Left ventricle myocardium superior (tissue), 1 donor: ENCODE measurements around the gene PNPLA7. TPM values are rescaled to one million over a fixed set of nuclear protein-coding genes. Genes with fewer than 3 reads are reported as not detected.
A peak's percentile ranks its signal among the peaks of the same experiment; 100 is the strongest.
"Not testable (repeated sequence)": the region's sequence is repeated elsewhere in the genome, so short reads cannot be mapped to it uniquely, and the experiment has no call there.

Experiments used
- ATAC-seq: fragments of 200-7000 bp; cut with Tn5 transposase; one replicate; pipeline ENCODE4 v1.9.1; 2020; ENCODE audit warnings: mild to moderate bottlenecking, moderate library complexity
- DNase-seq: peaks from one replicate; pipeline ENCODE4 v3.0.0-alpha.2; 2020
- intact Hi-C: fragments of 100-400 bp; cut with micrococcal nuclease; formaldehyde crosslinking; loops from one replicate; pipeline ENCODE4 v1.11.0; 2022
- total RNA-seq: library from RNA; stranded (reverse); fragmentation: NEBNext Ultra II Directional; extraction: Animal tissue kit (Norgen Biotek cat#: 25700); gene quantifications from one replicate; pipeline ENCODE4 v1.2.1, GENCODE V29; 2021
- donor health status: DM: no; HTN: yes; CAD: no; lungs with severe emphysema.

PNPLA7 gene
- total RNA-seq, 1 donor from 2014 or later, result 10.7 TPM

DNA sequence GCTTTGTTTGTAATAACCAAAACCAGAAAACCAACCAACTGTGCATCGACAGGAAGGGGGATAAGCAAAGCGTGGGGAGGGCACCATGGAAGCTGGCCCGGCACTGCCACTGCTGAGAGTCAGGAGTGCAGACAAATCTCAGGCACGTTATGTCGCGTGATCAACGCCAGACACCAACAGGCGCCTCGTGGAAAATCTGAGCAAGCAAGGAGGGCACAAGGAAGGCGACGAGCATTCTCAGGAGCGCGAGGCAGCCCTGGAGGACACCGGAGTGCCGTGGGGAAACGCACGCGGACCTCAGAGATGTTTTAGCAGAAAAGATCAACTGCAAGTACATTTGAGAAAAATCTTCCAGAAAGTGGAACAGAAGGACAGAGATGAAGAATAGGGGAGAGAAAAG lies 75.9 kb downstream of the PNPLA7 start:
- no peak for DNase-seq

GRCh38 chr9:137470785-137471184 lies 79.4 kb downstream of the PNPLA7 start:
- ATAC-seq, result no peak
- intact Hi-C loops, result no loop called here
- DNase-seq, result no peak

More for the DNA sequence above, 75.9 kb downstream of the PNPLA7 start:
- intact Hi-C loops, result no loop called here
- no peak for ATAC-seq

DNA sequence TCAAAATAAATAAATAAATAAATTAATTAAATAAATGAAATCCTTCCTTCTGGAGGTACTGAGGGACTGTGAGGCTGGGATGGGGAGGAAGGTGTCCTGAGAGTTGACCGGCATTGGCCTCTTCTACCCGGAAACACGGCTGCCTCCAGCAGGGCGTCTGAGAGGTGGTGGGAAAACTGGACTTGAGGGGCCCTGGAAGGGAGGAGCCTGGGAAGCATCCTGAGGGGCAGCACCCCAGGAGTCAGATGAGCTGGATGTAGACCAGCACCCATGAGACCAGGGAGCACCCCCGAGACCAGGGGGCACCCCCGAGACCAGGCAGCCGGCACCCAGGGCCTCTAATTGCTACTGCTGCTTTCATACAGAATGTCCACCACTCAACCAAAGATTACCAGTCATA lies 82.3 kb downstream of the PNPLA7 start:
- DNase-seq, result peak; percentile 6
- intact Hi-C loops, result no loop called here
- no peak for ATAC-seq

DNA sequence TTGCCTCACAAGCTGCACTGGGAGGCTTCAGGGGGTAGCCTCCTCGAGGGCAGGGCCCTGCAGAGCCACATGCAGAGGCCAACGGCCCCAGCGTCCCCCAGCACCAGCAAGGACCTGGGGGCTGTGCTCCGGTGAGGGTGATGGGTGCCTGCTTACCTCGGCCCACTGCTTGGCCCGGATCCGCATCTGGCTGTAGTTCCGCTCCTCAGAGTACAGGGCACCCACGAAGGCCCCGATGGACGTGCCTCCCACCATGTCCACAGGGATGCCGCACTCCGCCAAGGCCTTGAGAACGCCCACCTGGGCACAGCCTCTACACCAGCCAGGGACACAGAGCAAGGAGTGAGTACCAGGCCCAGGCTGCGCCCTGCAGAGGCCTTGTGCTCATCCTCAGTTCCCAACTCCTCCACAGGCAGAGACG lies 83.0 kb downstream of the PNPLA7 start:
- ATAC-seq, result no peak
- peak; percentile 24 for DNase-seq
- intact Hi-C loops, result no loop called here

DNA sequence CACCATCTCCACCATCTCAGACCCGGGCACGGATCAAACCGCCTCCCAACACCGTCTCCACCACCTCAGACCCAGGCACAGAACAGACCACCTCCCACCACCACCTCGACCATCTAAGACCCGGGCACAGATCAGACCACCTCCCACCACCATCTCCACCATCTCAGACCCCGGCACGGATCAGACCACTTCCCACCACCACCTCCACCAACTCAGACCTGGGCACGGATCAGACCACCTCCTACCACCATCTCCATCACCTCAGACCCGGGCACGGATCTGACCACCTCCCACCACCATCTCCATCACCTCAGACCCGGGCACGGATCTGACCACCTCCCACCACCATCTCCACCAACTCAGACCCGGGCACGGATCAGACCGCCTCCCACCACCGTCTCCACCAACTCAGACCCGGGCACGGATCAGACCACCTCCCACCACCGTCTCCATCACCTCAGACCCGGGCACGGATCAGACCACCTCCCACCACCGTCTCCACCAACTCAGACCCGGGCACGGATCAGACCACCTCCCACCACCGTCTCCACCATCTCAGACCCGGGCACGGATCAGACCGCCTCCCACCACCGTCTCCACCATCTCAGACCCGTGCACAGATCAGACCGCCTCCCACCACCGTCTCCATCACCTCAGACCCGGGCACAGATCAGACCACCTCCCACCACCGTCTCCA lies 83.7 kb downstream of the PNPLA7 start:
- DNase-seq, intact Hi-C loops, ATAC-seq: not testable (repeated sequence)

- intact Hi-C loops, result no loop called here
- ATAC-seq (no peak), DNase-seq (no peak)
Observed at GRCh38 chr9:137465720-137466388, 84.3 kb downstream of the PNPLA7 start.

GRCh38 chr9:137465000-137465719 lies 85.0 kb downstream of the PNPLA7 start:
- ATAC-seq, result no peak
- intact Hi-C loops, result no loop called here
- DNase-seq, result no peak

DNA sequence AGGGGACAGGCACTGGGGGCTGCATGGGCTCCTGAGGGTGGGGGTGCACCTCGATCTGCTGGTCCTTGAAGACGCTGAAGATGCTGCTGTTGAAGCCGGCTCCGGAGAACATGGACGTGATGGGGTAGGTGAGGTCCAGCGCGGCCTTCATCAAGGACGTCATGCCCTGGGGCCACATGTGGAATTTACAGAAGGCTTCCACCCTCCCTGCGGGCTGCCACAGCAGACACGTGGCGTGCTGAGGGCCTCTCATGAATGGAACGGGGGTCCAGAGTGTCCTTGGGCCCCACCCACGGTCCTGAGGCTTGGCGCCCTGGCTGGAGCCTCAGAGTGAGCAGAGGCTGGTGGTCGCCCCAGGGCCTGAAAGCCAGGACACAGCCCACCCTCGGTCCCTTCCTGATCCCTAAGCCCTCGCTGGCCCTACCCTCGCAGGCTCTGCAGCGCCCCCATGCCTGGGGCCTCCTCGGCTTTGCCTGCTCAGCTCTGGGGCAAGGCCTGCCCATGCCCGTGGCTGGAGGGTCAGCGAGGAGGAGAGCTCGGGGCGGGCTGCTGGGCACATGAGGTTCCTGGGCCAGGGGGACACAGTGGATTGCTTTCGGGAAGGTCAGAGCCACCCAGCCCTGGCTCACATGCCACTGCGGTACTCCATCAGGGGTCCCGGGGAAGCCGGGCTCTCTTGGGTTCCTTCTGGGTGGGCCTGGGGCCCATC lies 85.8 kb downstream of the PNPLA7 start:
- intact Hi-C loops, result no loop called here
- ATAC-seq (no peak), DNase-seq (no peak)

GRCh38 chr9:137463931-137464290 lies 86.3 kb downstream of the PNPLA7 start:
- DNase-seq (no peak), ATAC-seq (no peak)
- intact Hi-C loops, result no loop called here

- DNase-seq (no peak), ATAC-seq (no peak)
- intact Hi-C loops, result no loop called here
Observed at GRCh38 chr9:137462986-137463930, 86.9 kb downstream of the PNPLA7 start.

DNA sequence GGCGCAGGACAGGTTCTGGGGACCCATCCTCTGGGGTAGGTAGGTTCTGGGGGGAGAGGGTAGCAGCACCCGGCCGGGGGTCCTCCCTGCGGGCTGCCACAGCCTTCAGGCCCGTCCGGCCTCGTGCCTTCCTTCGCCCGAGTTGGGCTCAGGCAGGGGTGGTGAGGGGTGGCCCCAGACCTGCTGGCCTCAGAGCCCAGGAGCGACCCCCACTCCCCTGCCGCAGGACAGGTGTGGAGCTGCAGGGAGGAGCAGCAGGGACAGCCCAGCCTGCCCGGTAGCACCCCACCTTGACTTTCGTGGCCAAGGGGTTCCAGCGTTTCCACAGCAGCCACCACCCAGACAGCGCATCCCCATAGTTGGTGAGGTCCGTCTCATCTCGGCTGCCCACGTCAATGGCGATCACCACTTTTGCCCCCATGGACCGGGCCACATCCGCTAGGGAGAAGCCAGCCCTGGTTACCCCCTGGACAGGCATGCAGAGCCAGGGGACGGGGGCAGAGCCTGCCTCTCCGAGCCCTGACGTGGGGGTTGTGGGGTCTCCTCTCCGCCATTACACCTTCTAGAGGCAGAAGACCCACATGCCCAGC lies 87.7 kb downstream of the PNPLA7 start:
- DNase-seq (no peak), ATAC-seq (no peak)
- intact Hi-C loops, result no loop called here

GRCh38 chr9:137461663-137462395 lies 88.4 kb downstream of the PNPLA7 start:
- DNase-seq (peak; percentile 67), ATAC-seq (no peak)
- intact Hi-C loops, result no loop called here

DNA sequence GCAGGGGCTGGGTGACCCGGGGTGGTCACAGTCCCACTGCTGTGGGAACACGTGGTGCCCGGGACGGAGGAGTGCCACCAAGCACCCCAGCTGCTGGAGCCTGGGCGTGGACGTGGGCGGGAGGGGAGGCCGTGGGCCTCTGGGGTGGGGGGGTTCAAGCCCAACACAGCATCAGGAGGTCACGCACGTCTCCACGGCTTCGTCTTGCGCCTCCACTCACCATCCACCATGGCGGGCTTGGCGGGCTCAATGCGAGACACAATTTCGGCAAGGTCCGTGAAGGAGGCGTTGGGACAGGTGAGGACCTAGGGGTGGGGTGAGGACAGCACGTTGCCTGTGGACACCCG lies 88.9 kb downstream of the PNPLA7 start:
- intact Hi-C loops, result no loop called here
- DNase-seq (no peak), ATAC-seq (no peak)

DNA sequence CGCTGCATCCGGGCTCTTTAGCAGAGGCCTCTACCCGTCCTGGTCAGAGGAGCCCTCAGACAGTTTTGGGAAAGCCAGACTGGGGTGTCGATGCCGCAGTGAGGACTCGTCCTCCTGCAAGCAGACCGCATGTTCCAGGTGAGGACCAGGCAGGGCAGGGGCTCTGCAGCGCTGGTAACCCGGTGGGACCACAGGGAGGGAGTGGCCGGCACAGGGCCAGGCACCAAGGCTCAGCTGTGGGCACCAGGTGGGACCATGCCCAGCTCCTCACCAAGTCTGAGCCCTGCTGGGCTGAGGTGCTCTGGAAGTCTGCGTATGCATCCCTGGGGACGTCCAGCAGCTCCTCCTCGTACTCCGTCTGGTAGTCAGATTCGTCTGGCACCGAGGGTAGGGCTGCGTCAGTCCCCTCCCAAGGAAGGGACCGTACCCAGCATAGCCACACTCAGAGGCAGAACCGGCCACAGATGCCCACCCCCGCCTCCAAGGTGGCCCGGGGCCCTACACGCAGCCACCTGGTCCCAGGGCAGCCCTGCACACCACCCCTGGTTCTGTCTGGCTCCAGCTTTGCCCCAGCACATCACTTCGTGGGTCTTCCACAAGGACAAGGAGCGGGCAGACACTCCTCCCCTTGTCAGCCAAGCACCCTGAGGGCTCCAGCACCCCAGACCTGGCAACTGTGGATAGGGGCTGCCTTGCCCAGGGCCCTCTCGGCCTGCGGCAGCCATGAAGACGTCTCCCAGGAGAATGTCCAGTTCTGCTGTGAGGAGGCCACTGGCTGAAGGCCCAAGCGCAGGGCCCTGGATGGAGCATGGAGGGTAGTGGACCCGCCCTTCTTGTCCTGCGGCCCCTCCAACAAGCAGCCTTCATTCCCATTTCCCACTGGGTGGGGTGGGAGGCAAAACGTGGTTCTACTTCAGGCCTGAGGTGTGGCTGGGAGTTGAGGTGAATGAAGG lies 89.6 kb downstream of the PNPLA7 start:
- ATAC-seq (no peak), DNase-seq (no peak)
- intact Hi-C loops, result no loop called here

DNA sequence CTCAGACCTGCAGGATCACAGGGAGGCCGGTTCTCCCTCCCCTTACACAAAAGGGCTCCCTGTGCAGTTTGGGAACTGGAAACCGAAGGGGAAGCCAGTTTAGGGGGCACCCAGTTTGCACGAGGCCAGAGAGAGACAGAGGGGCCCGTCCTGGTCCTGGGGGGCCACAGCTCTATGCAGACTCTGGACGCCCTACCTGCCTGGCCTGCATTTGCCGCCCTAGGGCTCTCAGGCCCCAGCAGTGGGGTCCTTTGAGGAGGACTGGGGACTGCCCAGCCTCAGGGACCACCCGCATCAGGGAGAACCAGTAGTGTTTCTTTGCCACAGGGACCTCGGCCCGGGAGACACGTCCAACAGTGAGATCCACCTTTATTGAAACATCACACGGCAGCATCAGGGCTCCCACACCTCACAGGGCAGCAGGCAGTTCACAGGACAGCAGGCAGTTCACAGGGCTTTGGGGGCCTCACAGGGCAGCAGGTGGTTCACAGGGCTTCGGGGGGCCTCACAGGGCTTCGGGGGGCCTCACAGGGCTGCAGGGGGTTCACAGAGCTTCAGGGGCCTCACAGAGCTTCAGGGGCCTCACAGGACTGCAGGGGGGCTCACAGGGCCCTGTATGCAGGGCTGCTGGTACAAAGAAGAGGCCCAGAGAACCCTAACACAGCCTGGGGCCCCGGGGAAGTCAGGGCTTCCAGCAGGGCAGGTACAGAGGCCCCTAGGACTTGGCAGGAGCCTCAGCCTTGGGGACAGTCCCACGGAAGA lies 90.4 kb downstream of the PNPLA7 start:
- intact Hi-C loops, result no loop called here
- peak; percentile 10 for ATAC-seq

GRCh38 chr9:137459152-137459600 lies 91.0 kb downstream of the PNPLA7 start, which contains the start of gene NSMF:
TSS of gene NSMF (minus strand) at chr9:137459334. CDS start at chr9:137459102, 232 bp downstream.
- ATAC-seq (peak; percentile 91), DNase-seq (peak; percentile 97)
- intact Hi-C loops, result no loop called here

More for the DNA sequence above, 90.4 kb downstream of the PNPLA7 start:
- no peak for DNase-seq
